ENCODE data around the gene AOAH. TPM values are rescaled to one million over a fixed set of nuclear protein-coding genes. Genes with fewer than 3 reads are reported as not detected.

Gene AOAH
- total and polyA plus RNA-seq, 7 donors, result 3.8 to 61.3 (median 16.2) TPM

GRCh38 chr7:36594445-36594844 is 129.8 kb downstream of the AOAH start:
- H3K4me1 ChIP-seq, result no peaks in the 10 kb centered on the region
- WGBS, 2 donors, result 96 to 98% methylated on average over 2 of the region's 2 CpGs

GRCh38 chr7:36591636-36592035 is 132.7 kb downstream of the AOAH start:
- WGBS, 2 donors, result 94 to 97% methylated on average over 3 of the region's 3 CpGs
- no peaks in the 10 kb centered on the region for H3K9me3 ChIP-seq
- H3K4me1 ChIP-seq, result no peaks in the 10 kb centered on the region
- no peak overlapping the region for H3K27ac ChIP-seq
- no peak for TF ChIP-seq EP300 (IDR thresholded peaks at IDR 0.05)
- TF ChIP-seq CTCF (IDR thresholded peaks at IDR 0.05), result no peak
- TF ChIP-seq POLR2AphosphoS5 (IDR thresholded peaks at IDR 0.05), result no peak
- TF ChIP-seq POLR2A (IDR thresholded peaks at IDR 0.05), result no peak
- H3K4me3 ChIP-seq, result no peak overlapping the region
- no peaks in the 10 kb centered on the region for H3K36me3 ChIP-seq
- H3K27me3 ChIP-seq, result no peaks in the 10 kb centered on the region
- intact Hi-C loops (cut with DNase I), result no loop called here
- no peak for DNase-seq

More at GRCh38 chr7:36594445-36594844, 129.8 kb downstream of the AOAH start:
- intact Hi-C loops (cut with DNase I), result no loop called here
- Histone ChIP-seq H3K4me3 (no peak overlapping the region), H3K9me3 (no peaks in the 10 kb centered on the region), H3K27me3 (no peaks in the 10 kb centered on the region), H3K36me3 (no peaks in the 10 kb centered on the region), H3K27ac (no peak overlapping the region)
- no peak for DNase-seq
- TF ChIP-seq EP300 (IDR thresholded peaks at IDR 0.05), result no peak
- no peak for TF ChIP-seq POLR2A (IDR thresholded peaks at IDR 0.05)
- no peak for TF ChIP-seq CTCF (IDR thresholded peaks at IDR 0.05)
- TF ChIP-seq POLR2AphosphoS5 (IDR thresholded peaks at IDR 0.05), result no peak

GRCh38 chr7:36589391-36589790 is 134.9 kb downstream of the AOAH start:
- intact Hi-C loops (cut with DNase I), result loop anchor here (2.0 kb wide), 1 partner anchor 39 kb away; no protein-coding TSS in a partner anchor
- Histone ChIP-seq H3K4me1 (no peaks in the 10 kb centered on the region), H3K4me3 (no peak overlapping the region), H3K36me3 (no peaks in the 10 kb centered on the region), H3K27me3 (no peaks in the 10 kb centered on the region), H3K27ac (no peak overlapping the region), H3K9me3 (no peaks in the 10 kb centered on the region)
- 90 to 91% methylated on average over 3 of the region's 3 CpGs for WGBS, 2 donors
- TF ChIP-seq EP300 (IDR thresholded peaks at IDR 0.05) (no peak), POLR2A (IDR thresholded peaks at IDR 0.05) (no peak), CTCF (IDR thresholded peaks at IDR 0.05) (no peak), POLR2AphosphoS5 (IDR thresholded peaks at IDR 0.05) (no peak)
- no peak for DNase-seq

GRCh38 chr7:36583318-36583717 is 141.0 kb downstream of the AOAH start:
- Histone ChIP-seq H3K27ac (peak overlapping the region in 1 of 4 donors; percentile 49), H3K4me1 (peaks cover 0 to 19% (median 2%) of the 10 kb centered on the region in 4 donors), H3K9me3 (no peaks in the 10 kb centered on the region), H3K27me3 (no peaks in the 10 kb centered on the region), H3K4me3 (no peak overlapping the region), H3K36me3 (no peaks in the 10 kb centered on the region)
- intact Hi-C loops (cut with DNase I), result no loop called here
- TF ChIP-seq POLR2A (IDR thresholded peaks at IDR 0.05), result no peak
- TF ChIP-seq CTCF (IDR thresholded peaks at IDR 0.05), result no peak
- TF ChIP-seq POLR2AphosphoS5 (IDR thresholded peaks at IDR 0.05), result no peak
- no peak for TF ChIP-seq EP300 (IDR thresholded peaks at IDR 0.05)
- WGBS, 2 donors, result 68 to 74% methylated on average over 1 of the region's 1 CpG
- no peak for DNase-seq

GRCh38 chr7:36575832-36576231 is 148.5 kb downstream of the AOAH start:
- no peak for DNase-seq
- Histone ChIP-seq H3K4me3 (no peak overlapping the region), H3K36me3 (no peaks in the 10 kb centered on the region), H3K9me3 (no peaks in the 10 kb centered on the region), H3K27me3 (no peaks in the 10 kb centered on the region), H3K27ac (no peak overlapping the region), H3K4me1 (no peaks in the 10 kb centered on the region)
- 91% methylated on average over 5 of the region's 5 CpGs for WGBS, 2 donors
- TF ChIP-seq POLR2A (IDR thresholded peaks at IDR 0.05) (no peak), POLR2AphosphoS5 (IDR thresholded peaks at IDR 0.05) (no peak), CTCF (IDR thresholded peaks at IDR 0.05) (no peak), EP300 (IDR thresholded peaks at IDR 0.05) (no peak)
- intact Hi-C loops (cut with DNase I), result no loop called here

All from sigmoid colon (tissue), 7 donors.